22Rv1 (cell line): ENCODE measurements around the gene CNIH2.

Experiments
- ZFX ChIP-seq: fragments of 450-650 bp; IDR thresholded peaks from 2 replicates; pipeline ENCODE4 v1.6.1; 2017; ENCODE audit warnings: antibody characterized with exemption, borderline replicate concordance
- TF ChIP-seq, protein P1 (sequence below): fragments of 450-650 bp; IDR thresholded peaks from 2 replicates; pipeline ENCODE4 v1.5.1; 2017; ENCODE audit warnings: mild to moderate bottlenecking

- TF ChIP-seq, protein P1, sequence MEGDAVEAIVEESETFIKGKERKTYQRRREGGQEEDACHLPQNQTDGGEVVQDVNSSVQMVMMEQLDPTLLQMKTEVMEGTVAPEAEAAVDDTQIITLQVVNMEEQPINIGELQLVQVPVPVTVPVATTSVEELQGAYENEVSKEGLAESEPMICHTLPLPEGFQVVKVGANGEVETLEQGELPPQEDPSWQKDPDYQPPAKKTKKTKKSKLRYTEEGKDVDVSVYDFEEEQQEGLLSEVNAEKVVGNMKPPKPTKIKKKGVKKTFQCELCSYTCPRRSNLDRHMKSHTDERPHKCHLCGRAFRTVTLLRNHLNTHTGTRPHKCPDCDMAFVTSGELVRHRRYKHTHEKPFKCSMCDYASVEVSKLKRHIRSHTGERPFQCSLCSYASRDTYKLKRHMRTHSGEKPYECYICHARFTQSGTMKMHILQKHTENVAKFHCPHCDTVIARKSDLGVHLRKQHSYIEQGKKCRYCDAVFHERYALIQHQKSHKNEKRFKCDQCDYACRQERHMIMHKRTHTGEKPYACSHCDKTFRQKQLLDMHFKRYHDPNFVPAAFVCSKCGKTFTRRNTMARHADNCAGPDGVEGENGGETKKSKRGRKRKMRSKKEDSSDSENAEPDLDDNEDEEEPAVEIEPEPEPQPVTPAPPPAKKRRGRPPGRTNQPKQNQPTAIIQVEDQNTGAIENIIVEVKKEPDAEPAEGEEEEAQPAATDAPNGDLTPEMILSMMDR = no peak
- TF ChIP-seq ZFX = no peak
Measured at GRCh38 chr11:66293777-66294625, 16.0 kb downstream of the CNIH2 start.
